Gastrocnemius medialis (tissue), 4 donors: ENCODE results near the gene ARSG. TPM values are rescaled to one million over a fixed set of nuclear protein-coding genes. Genes with fewer than 3 reads are reported as not detected.
"Not testable (repeated sequence)": the region's sequence is repeated elsewhere in the genome, so short reads cannot be mapped to it uniquely, and the experiment has no call there.

ENCODE experiments used
- ATAC-seq, 2 donors: fragments of 150-250 bp; one replicate each; pipeline ENCODE4 v1.9.1; 2016
- DNase-seq, 2 donors: peaks; one replicate each; pipeline ENCODE4 v3.0.0-alpha.2; 2019
- H3K27ac ChIP-seq, 4 donors: fragments of 200-600 bp; sonication (generic); 1 replicate in 1 of 4; 2 replicates in 3 of 4; pipeline ENCODE4 v1.5.1; 2016 to 2018; ENCODE audit warnings: mild to moderate bottlenecking in 2 of 4, moderate library complexity in 1 of 4
- H3K27me3 ChIP-seq, 3 donors: fragments of 200-600 bp; sonication (generic) in 2 of 3; 1 replicate in 1 of 3; 2 replicates in 2 of 3; pipeline versions ENCODE4 v1.5.1 to v1.6.0; 2016 to 2019; ENCODE audit warnings: mild to moderate bottlenecking in 1 of 3, moderate library complexity in 1 of 3
- H3K36me3 ChIP-seq, 2 donors: fragments of 200-600 bp; sonication (generic) in 1 of 2; one replicate each; pipeline ENCODE4 v1.5.1; 2017 to 2018
- H3K4me1 ChIP-seq, 2 donors: fragments of 200-600 bp; sonication (generic) in 1 of 2; one replicate each; pipeline ENCODE4 v1.5.1; 2016 to 2017; ENCODE audit warnings: mild to moderate bottlenecking in 2 of 2
- H3K4me3 ChIP-seq, 4 donors: fragments of 200-600 bp; sonication (generic) in 3 of 4; 1 replicate in 1 of 4; 2 replicates in 3 of 4; pipeline ENCODE4 v1.5.1; 2016 to 2019; ENCODE audit warnings: mild to moderate bottlenecking in 2 of 4
- H3K9me3 ChIP-seq, 3 donors: fragments of 200-600 bp; sonication (generic) in 2 of 3; 1 replicate in 1 of 3; 2 replicates in 2 of 3; pipeline ENCODE4 v1.5.1; 2016 to 2019
- CTCF ChIP-seq, 5 experiments: fragments of 450-650 bp in 3 of 5; fragments of 200-600 bp in 2 of 5; sonication (generic) in 2 of 5; IDR thresholded peaks in 4 of 5; conservative IDR thresholded peaks in 1 of 5; 1 replicate in 4 of 5; 2 replicates in 1 of 5; pipeline ENCODE4 v1.5.1; 2016 to 2019; ENCODE audit warnings: antibody characterized with exemption in 5 of 5, mild to moderate bottlenecking in 3 of 5, moderate library complexity in 3 of 5
- POLR2A ChIP-seq, 2 donors: fragments of 450-650 bp; IDR thresholded peaks; one replicate each; pipeline ENCODE4 v1.6.1; 2017; ENCODE audit warnings: antibody characterized with exemption in 2 of 2, mild to moderate bottlenecking in 2 of 2, moderate library complexity in 2 of 2
- in situ Hi-C, 4 donors: fragments of 200-750 bp; cut with MboI; loops; one replicate each; pipeline versions ENCODE4 v1.15.0 to v1.8.0; 2017; ENCODE audit warnings: low sequenced_read_pairs in 4 of 4
- intact Hi-C: fragments of 100-400 bp; cut with DNase I; formaldehyde crosslinking; loops from one replicate; pipeline ENCODE4 v1.15.1; 2023; ENCODE audit warnings: low total_unique reads
- total RNA-seq, 4 donors: library from RNA; depleted of rRNA; stranded (reverse); fragments of >200 nt; gene quantifications; one replicate each; pipeline versions ENCODE4 v1.1.0 to v1.2.3, GENCODE V29; 2016

ARSG gene
- total RNA-seq, 4 donors from 2014 or later: 3.3 to 6.1 (median 5.4) TPM

- H3K9me3 ChIP-seq: no peaks in the 10 kb centered on the region
- intact Hi-C loops: no loop called here
- no peak overlapping the region for H3K4me3 ChIP-seq
- DNase-seq (no peak), ATAC-seq (no peak)
- in situ Hi-C loops: no loop called here
- H3K36me3 ChIP-seq: no peaks in the 10 kb centered on the region
- no peaks in the 10 kb centered on the region for H3K27me3 ChIP-seq
- H3K4me1 ChIP-seq: peaks cover 20 to 24% of the 10 kb centered on the region in 2 donors
- H3K27ac ChIP-seq: peak overlapping the region in 1 of 4 donors; percentile 99
- peak in 1 of 5 experiments; percentile 18 for TF ChIP-seq CTCF (IDR thresholded peaks at IDR 0.05 in 4 of 5, conservative IDR thresholded peaks at IDR 0.05 in 1 of 5)
- no peak for TF ChIP-seq POLR2A (IDR thresholded peaks at IDR 0.05)
These were observed 36.7 kb downstream of the ARSG start for GRCh38 chr17:68327823-68328557.

GRCh38 chr17:68328676-68329075, 37.4 kb downstream of the ARSG start:
- no peak for DNase-seq
- TF ChIP-seq POLR2A (IDR thresholded peaks at IDR 0.05) (no peak), CTCF (IDR thresholded peaks at IDR 0.05 in 4 of 5, conservative IDR thresholded peaks at IDR 0.05 in 1 of 5) (no peak)
- Histone ChIP-seq H3K27me3 (no peaks in the 10 kb centered on the region), H3K4me1 (peaks cover 14 to 17% of the 10 kb centered on the region in 2 donors), H3K9me3 (no peaks in the 10 kb centered on the region), H3K4me3 (no peak overlapping the region), H3K36me3 (no peaks in the 10 kb centered on the region), H3K27ac (no peak overlapping the region)
- in situ Hi-C loops: no loop called here
- no peak for ATAC-seq
- intact Hi-C loops: no loop called here

DNA sequence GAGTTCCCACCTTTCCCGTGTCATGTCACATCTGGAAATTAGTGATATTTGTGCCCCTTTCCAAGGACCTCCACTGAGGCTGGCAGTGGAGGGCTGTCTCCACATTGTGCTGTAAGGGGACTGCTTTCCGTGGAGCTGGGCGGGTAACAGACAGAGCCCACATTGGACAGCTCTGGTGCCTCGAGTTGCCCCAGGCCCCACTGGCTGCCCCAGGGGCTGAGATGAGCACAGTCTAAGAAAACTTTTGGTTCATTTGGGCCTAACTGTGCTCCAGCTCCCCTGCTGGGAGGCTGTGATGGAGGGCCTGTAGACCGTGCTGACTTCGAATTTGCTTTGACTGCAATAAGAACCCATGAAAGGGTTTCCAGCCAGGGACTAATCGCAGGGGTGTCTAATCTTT, 38.0 kb downstream of the ARSG start:
- no peak overlapping the region for H3K4me3 ChIP-seq
- H3K4me1 ChIP-seq: peaks cover 13% of the 10 kb centered on the region in 2 donors
- in situ Hi-C loops: no loop called here
- H3K36me3 ChIP-seq: no peaks in the 10 kb centered on the region
- intact Hi-C loops: no loop called here
- no peak for TF ChIP-seq POLR2A (IDR thresholded peaks at IDR 0.05)
- TF ChIP-seq CTCF (IDR thresholded peaks at IDR 0.05 in 4 of 5, conservative IDR thresholded peaks at IDR 0.05 in 1 of 5): no peak
- no peak overlapping the region for H3K27ac ChIP-seq
- ATAC-seq (no peak), DNase-seq (no peak)
- H3K27me3 ChIP-seq: no peaks in the 10 kb centered on the region
- H3K9me3 ChIP-seq: no peaks in the 10 kb centered on the region

DNA sequence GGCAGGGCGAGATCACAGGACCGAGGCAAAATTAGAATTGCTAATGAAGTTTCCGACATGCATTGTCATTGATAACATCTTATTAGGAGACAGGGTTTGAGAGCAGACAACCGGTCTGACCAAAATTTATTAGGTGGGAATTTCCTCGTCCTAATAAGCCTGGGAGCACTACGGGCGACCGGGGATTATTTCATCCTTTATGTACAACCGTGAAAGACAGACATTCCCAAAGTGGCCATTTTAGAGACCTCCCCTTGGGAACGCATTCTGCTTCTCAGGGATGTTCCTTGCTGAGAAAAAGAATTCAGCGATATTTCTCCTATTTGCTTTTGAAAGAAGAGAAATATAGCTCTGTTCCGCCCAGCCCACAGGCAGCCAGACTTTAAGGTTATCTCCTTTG, 40.6 kb downstream of the ARSG start:
- H3K27me3 ChIP-seq, H3K9me3 ChIP-seq, intact Hi-C loops, H3K4me3 ChIP-seq, H3K27ac ChIP-seq, H3K4me1 ChIP-seq, DNase-seq, H3K36me3 ChIP-seq, in situ Hi-C loops, ATAC-seq: not testable (repeated sequence)

GRCh38 chr17:68334393-68334792, 43.1 kb downstream of the ARSG start:
- H3K36me3 ChIP-seq: no peaks in the 10 kb centered on the region
- no peaks in the 10 kb centered on the region for H3K27me3 ChIP-seq
- H3K27ac ChIP-seq: no peak overlapping the region
- H3K4me1 ChIP-seq: no peaks in the 10 kb centered on the region
- H3K4me3 ChIP-seq: no peak overlapping the region
- ATAC-seq (no peak), DNase-seq (no peak)
- H3K9me3 ChIP-seq: no peaks in the 10 kb centered on the region
- TF ChIP-seq POLR2A (IDR thresholded peaks at IDR 0.05) (no peak), CTCF (IDR thresholded peaks at IDR 0.05 in 4 of 5, conservative IDR thresholded peaks at IDR 0.05 in 1 of 5) (no peak)
- in situ Hi-C loops (no loop called here), intact Hi-C loops (no loop called here)
